DND-41 (cell line): ENCODE results near the gene PAN2.

Source experiments
- CTCF ChIP-seq: IDR thresholded peaks from 2 replicates; pipeline ENCODE4 v1.5.1; 2012; ENCODE audit warnings: borderline replicate concordance, low read length, moderate library complexity, mild to moderate bottlenecking; ENCODE audit not compliant: poor library complexity, severe bottlenecking; ENCODE audit errors: extremely low read depth
- EZH2 ChIP-seq: IDR thresholded peaks from 3 replicates; pipeline ENCODE4 v1.6.1; 2012; ENCODE audit warnings: borderline replicate concordance, low read depth, mild to moderate bottlenecking, moderate library complexity, low read length, inconsistent platforms; ENCODE audit not compliant: severe bottlenecking

- TF ChIP-seq CTCF = no peak
- no peak for TF ChIP-seq EZH2
Observed at GRCh38 chr12:56337753-56338251, 4.0 kb upstream of the PAN2 start.
